MV-4-11 (cell line): ENCODE measurements around the gene SDS.

Source experiments
- DNase-seq: peaks from one replicate; lab custom pipeline; 2025; lab: John Stamatoyannopoulos, UW

Gene SDS

DNA sequence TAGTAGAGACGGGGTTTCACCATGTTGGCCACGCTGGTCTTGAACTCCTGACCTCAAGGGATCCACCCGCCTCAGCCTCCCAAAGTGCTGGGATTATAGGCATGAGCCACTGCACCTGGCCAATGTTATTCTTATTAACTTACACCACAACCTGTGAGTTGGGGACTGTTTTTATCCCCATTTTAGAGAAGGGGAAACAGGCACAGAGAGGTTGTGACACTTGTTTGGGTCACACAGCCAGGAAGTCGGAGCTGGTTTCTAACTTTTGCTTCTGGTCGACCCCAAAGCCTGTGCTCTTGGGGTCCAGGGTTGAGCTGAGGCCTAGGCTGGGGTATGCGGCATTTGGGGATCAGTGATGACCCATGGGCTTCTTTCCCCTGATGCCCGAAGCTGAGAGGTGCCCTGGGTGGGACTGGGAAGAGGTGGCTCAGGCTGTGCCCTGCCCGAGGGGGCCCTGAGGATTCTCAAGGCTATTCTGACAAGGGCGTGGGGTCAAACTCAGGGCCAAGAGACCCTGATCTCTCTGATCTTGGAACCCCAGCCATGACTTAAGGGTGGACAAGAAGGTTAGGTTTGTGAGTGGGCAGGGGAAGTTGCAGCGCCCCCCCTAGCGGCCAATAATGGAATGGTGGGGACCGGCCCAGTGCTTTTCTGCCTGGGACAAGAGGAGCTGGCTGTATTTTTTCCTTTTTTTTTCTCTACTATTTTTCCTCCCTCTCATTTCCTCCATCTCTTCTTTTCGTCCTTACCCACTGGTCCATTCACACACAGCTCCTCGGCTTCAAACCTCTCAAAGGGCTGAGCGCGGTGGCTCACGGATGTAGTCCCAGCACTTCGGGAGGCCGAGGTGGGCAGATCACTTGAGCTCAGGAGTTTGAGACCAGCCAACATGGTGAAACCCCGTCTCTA is 21.5 kb upstream of the SDS start:
- DNase-seq, result peak; percentile 49

DNA sequence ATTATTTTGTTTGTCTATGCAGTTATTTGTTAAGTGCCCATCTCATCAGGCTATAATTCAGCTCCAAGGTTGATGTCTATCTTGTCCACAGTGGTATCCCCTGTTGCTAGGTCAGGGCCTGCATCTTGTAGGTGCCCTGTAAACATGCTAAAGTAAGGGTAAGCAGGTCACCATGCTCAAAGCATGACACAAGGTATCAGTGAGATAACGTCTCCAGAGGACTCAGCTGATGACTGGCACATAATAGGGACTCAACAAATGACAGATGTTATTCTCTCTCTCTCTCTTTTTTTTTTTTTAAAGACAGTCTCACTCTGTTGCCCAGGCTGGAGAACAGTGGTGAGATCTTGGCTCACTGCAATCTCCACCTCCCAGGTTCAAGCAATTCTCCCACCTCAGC is 20.8 kb upstream of the SDS start:
- no peak for DNase-seq

DNA sequence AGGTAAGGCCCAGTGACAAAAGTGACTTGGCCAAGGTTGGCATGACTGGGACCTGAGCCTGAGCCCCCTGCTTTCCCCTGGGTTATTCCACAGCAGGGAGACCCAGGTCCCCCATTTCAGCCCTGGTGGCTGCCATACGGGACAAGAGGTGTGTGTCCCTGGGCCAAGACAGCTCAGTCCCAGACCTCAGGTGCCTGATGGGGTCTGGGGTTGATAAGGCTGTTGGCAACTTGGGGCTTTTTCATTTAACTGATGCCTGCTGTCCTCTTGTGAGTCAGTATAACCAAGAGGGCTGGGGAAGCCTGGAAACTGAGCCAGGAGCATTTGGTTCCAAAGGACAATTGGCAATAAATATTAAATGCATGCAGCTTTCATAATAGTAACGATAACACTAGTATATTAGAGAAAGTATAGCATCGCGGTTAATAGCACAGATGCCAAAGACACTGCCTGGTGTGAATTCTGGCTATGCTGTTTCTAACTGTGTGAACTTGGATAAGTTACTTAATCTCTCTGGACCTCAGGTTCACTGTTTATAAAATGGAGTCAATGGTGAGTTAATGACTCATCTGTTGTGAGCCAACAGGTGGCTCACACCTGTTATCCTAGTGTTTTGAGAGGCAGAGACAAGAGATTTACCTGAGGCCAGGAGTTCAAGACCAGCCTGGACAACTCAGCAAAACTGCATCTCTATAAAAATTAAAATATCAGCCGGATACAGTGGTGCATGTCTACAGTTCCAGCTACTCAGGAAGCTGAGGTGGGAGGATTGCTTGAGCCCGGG is 19.4 kb upstream of the SDS start:
- DNase-seq, result no peak

DNA sequence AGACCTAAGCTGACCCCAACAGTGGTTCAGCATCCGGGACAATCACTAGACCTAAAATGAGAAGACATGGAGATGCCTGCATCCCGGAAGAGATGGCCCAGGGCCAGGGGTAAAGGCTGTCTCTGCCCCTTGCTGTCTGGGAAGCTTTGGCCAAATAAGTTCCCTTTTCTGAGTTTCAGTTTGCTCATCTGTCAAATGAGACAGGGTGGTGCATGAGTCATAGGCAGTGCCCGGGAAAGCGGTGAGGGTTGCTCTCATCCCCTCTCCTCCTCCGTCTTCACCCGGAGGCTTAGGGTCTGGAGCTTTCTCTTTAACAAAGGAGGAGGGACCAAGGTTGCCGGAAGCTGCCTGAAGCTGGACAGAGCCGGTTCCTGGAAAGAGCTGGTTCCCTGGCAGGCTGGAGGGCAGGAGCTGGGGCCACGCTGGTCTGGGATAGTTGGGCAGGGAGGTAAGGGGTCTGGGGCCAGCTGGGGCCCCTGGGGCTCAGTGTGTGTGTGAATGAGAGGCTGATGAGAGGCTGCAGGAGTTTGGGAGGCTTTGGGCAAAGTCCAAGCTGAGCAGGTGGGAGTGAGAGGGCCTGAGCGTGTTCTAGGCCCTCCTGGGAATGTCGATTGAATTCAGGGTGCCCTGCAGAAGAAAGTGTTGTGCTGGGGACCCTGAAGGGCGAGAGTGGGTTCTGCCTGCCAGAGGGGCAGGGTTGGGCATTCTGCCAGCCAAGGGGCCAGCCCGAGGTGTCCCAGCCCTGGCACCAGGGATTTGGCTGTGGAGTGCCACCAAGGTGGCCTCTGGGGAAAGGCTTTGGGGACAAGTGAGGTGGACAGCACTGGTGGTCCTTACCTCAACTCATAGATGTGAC is 18.6 kb upstream of the SDS start, which contains the start of gene SDSL:
TSS of gene SDSL (plus strand) at position 351 of the 856 bp plus-strand sequence. CDS start 5,603 bp downstream, outside the sequence.
- DNase-seq, result peak; percentile 99

DNA sequence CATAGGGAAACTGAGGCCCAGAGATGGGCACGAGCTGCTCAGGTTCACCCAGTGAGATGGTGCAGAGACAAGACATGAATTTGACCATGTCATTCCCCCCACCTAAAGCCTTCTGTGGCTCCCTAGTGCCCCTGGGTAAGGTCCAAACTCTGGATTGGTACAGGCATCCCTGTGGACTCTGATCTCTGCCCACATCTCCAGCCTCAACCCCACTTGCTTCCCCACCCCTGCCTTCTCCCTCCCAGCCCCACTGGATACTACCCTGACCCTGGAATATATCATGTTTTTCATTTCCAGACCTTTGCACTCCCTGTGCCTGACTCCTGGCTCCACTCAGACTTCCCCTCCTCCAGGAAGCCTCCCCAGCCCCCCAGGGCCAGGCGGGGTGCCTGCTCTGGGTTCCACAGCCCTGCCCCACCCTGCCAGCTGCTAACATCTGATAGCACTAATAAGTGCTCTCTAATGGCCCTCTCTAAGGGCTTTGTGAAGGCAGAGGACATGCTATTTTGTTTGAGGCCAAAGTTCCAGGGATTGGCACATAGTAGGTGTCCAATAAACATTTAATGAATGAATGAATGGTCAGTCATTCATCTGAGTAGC is 17.4 kb upstream of the SDS start:
- DNase-seq, result no peak

DNA sequence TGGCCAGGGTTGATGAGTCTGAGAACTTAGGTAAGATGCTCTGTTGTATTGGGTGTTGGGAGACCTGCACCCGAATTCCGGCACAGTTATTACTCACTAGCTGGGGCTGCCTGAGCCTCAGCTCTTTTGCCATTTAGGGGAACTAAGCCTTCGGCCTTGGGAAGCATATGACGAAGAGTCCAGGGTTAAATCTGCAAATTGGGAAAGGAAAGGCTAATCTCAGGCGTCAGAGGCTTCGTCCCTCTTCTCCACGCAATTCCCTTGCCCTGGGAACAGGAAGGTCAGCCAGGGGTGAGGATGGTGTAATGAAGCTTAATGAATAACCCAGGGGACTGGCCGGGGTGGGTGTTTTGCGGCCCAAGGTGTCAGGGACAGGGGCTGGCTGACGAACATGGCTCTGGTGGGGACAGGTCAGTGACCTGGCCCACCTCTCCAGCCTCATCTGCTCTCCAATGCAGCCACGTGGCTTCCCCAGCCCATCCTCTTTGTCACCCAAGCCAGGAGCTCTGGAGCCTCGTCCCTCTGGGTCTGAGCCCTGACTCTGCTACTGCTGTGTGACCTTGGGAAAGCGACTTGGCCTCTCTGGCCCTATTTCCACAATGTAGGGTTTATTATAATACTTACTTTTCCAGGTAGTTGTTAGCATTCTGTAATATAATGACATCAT is 14.7 kb upstream of the SDS start:
- no peak for DNase-seq

DNA sequence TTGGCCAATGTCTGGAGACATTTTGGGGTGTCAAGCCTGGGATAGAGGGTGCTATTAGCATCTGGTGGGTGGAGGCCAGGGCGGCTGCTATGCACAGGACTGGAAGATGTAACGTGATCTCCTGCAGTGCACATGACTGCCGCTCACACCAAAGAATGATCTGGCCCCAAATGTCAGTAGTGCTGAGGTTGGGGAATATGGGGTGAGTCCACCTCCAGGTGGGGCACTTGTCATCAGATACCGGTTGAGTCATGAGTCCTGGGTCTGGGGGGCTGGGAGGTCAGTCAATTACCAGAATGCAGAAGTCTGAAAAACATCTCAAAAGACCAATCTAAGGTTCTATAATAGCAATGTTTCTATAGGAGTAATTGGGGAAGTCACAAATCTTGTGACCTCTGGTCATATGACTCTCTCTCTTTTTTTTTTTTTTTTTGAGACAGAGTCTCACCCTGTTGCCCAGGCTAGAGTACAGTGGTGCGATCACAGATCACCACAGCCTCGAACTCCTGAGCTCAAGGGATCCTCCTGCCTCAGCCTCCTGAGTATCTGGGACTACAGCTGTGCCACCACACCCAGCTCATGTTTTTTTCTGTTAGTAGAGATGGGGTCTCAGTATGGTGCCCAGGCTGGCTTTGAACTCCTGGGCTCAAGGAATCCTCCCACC is 12.5 kb upstream of the SDS start:
- DNase-seq, result peak; percentile 82

DNA sequence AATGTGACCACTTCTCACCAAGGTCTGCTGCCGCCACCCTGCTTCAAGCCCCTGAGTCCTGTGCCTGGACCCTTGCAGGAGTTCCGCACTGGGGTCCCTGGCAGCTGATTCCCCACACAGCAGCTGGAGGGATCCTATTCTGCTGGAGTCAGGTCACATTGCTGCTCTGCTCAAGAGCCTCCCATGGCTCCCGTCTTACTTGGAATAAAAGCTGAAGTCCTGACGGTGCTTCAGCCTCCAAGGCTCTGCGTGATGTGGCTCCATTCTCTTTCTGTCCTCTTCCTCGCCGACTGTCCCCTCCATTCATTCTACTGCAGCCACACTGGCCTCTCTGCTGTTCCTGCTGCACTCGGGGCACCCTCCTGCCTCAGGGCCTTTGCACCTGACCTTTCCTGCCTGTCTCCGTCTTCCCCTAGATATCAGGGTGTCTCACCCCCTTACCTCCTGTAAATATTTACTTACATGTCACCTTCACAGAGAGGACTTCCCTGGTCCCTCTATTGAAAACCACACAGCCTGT is 10.9 kb upstream of the SDS start:
- no peak for DNase-seq

DNA sequence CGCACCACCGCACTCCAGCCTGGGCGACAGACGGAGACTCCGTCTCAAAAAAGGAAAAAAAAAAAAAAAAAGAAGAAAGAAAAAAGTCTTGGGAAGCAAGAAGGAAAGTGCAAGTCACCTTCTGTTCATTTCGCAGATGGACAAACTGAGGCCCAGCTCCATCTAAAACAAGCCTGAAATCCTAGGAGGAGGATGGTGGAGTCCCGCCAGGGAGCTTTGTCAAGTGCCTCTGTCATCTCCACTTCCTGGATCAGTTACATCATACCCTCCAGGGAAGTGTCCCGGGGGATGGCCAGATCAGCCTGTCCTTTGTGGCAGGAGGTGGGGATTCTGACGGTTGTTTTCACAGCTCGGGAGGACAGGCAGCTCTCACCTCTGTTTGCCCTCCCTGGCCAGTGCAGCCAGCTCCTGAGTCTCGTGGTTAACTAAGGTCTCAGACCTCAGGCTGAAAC is 9.8 kb upstream of the SDS start:
- DNase-seq, result peak; percentile 37

DNA sequence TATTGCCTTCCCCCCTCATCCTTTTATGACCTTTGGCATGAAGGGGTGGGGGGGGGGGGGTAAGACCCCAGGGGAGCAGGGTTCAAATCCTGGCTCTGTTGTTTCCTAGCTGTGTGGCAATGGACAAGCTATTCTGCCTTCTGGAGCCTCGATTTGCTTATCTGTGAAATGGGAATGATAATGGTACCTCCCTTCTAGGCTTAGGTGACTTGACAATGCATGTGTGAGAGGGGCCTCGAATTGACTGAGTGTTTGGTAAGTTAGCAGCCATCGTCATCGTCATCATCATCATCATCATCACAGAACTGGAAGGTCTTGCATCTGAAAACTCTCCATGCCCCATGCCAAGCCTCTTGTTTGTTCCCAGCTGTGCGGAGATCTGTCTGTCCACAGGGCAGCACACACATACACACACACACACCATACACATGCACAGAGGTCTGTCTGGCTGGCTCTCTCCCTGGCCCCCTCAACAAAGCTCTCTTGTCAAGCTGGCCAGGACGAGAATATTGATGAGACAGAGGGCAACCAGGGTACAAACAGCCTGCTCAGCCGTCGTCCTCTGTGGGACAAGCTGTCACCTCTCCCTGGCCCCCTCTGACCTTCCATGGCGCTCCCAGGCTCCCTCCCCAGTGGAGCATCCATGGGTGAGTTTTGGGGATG is 5.9 kb upstream of the SDS start:
- no peak for DNase-seq

DNA sequence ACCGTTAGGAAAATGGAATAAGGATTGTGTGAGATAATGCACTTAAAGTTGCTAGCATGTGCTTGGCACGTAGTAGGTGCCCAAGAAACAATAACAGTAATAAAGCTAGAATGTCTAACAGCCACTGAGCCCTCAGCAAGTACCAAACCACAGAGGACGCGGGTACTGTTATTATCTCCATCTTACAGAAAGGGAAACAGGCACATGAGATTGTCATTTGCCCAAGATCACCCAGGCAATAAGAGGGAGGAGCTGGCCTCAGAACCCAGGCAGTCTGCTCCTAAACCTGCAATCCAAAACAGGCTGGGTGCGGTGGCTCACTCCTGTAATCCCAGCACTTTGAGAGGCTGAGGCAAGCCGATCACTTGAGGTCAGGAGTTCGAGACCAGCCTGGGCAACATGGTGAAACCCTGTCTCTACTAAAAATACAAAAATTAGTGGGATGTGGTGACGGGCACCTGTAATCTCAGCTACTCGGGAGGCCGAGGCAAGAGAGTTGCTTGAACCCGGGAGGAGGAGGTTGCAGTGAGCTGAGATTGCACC is 5.1 kb upstream of the SDS start:
- no peak for DNase-seq

DNA sequence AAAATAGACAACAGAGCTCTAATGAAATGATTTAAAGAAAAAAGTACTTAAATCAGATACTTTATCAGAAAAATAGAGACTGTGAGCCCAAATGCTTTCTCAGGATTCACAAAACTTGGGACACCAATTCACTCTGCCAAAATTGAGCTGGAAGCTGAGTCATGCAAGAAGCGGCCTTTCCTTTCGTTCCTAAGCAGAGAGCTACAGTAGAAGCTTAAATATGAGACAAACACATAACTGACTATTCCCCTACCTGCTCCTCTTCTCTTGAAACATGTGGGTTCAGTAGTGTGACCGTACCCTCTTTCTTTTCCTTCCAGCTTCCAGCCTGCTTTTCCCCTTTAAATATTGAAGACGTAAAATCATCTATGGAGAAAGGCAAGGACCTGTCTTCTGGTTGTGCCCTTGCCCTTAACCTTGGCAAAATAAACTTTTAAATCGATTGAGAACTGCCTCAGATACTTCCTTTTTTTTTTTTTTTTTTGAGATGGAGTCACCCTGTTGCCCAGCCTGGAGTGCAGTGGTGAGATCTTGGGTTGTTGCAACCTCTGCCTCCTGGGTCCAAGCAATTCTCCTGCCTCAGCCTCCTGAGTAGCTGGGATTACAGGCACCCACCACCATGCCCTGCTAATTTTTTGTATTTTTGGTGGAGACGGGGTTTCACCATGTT is 4.4 kb upstream of the SDS start:
- peak; percentile 35 for DNase-seq

DNA sequence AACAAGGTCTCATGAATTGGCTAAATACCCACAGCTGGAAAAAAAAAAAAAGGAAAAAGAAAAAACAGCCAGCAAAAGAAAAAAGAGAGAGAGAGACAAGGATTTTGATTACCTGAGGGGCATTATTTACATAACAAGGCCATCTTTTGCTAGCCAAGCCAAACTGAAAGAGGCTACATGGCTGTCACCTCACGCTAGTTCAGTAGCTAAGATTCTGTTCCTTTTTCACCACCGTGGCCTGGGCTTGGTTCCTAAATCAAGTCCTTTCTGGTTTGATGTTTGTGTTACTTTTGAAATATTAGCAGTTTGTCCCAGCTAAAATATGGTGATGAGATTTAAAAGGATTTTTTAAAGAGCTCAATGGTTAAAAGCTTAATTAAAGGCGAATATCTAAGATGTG is 2.0 kb upstream of the SDS start:
- peak; percentile 69 for DNase-seq

DNA sequence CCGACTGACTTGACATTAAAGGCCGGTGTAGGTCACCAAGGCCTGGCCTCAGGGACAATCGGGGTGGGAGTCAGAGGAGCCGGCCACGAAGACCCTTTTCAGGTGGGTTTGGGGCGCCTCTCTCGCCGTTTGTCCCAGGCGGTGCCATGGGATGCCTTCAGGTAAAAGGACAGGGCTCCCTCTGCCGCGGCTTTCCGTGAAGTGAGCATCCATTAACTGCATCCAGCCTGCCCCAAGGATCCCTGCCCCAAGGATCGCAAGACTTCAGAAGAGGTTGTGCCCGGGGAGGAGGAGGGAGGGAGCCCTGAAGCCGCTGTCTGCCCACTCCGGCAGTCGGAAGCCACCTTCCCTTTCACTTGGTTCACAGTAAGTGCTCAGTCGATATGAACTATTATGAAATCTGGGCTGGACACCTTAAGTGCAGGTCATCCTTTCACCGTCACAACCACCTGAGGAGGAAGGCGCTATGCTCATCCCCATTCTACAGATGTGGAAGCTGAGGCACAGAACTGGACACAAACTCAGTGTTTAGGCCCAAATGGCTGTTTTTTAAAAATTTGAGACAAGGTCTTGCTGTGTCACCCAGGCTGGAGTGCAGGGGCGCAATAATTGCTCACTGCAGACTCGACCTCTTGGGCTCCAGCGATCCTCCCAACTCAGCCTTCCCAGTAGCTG is 964 bp downstream of the SDS start:
- DNase-seq, result no peak

DNA sequence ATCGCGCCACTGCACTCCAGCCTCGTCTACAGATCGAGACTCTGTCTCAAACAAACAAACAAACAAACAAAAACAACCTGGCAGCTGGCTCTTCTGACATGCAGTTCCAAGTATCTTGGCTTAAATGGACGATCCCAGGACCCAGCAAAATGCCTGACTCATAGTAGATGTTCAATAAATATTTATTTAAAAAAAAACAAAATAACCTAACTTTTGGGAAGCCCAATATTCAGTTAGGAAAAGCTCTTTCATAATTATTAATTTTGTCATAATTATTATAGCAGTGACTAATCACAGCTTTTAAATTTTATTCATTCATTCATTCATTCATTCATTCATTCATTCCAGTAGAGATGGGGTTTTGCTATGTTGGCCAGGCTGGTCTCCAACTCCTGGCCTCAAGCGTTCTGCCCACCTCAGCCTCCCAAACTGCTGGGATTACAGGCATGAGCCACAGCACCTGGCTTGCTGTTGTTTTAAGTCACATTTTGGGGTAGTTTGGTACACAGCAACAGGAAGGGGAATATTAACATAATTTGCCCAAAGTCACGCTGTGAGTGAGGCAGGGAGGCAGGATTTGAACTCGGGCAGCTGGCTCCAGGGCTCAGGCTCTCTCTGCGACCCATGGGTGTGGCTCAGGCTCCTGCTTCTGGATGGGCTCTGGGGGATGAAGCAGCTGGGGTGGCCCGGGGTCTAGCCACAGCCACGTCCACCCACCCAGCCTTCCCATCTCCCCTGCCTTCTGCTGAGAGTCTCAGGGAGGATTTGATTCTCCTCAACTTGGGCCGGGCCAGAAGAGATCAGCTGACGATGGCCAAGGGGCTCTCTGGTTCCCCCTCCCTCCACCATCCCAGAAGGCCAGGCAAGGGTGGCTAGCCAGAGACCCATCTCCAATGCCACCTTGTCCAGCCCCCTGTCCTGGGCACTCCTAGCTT is 2.4 kb downstream of the SDS start:
- DNase-seq, result no peak

DNA sequence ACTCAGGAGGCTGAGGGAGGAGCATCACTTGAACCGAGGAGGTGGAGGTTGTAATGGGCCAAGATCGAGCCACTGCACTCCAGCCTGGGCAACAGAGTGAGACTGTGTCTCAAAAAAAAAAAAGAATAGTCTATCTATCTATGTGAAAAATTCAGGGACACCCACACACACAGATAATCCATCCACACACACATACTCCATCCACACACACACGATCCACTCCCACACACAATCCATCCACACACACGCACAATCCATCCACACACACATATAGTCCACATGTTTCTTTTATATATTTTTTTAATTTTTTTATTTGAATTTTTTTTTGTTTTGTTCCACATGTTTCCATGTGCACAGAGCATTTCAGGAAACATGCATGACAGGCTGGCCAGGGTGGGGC is 3.3 kb downstream of the SDS start:
- DNase-seq, result no peak

DNA sequence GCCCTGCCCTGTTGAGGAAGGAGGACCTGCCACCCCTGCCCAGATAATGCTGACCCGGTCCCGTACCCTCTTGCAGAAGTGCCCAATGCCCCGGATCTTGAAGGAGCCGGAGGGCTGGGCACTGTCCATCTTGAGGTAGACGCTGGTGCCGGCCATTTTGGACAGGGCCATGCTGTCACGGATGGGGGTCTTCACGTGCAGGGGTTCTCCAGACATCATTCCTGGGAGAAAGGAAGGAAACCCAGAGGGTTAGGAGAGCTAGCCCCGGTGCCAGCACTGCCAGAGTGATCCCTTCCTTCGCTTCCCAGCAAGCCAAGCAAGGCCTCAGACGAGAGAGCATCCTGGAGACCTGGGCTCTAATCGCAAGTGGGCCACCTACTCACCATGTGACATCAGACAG is 4.2 kb downstream of the SDS start:
- no peak for DNase-seq
